Left lobe of liver (tissue), 2 donors: ENCODE results near the gene PPP6C. TPM values are rescaled to one million over a fixed set of nuclear protein-coding genes. Genes with fewer than 3 reads are reported as not detected.

ENCODE experiments used
- ATAC-seq: fragments of 200-7000 bp; cut with Tn5 transposase; one replicate; pipeline ENCODE4 v1.9.1; 2020; ENCODE audit warnings: mild to moderate bottlenecking, moderate library complexity
- DNase-seq: peaks from one replicate; pipeline ENCODE4 v3.0.0-alpha.2; 2020; ENCODE audit warnings: low spot score
- total RNA-seq: library from RNA; stranded (reverse); gene quantifications from one replicate; pipeline ENCODE4 v1.2.1, GENCODE V29; 2021
- donor health status: DM: no; HTN: no; CAD: no; lungs with moderate emphysema.
- donor health status: DM: no; HTN: yes; CAD: no.

Gene PPP6C
- total RNA-seq, 1 donor from 2014 or later, result 17.0 TPM

- ATAC-seq (no peak), DNase-seq (no peak)
These were observed 86.6 kb downstream of the PPP6C start for GRCh38 chr9:125103021-125103420.

- DNase-seq (no peak), ATAC-seq (no peak)
These were observed 88.8 kb downstream of the PPP6C start for GRCh38 chr9:125100822-125101221.

DNA sequence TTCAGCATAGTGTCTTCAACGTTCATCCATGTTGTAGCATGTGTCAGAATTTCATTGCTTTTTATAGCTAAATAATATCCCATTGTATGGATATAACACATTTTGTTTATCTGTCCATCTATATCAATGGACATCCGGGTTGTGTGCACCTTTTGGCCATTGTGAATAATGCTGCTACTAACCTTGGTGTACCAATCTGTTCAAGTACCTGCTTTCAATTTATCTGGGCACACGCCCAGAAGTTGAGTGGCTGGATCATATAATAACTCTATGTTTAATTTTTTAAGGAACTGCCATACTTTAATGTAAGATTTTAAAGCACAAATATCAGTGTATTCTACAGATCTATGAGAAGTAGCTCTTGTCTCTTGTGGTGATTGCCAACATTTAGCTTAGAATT, 89.8 kb downstream of the PPP6C start:
- ATAC-seq, result no peak
- no peak for DNase-seq

Other genes with a start within 250 kb of the PPP6C start
- 12.6 TPM for gene GOLGA1, start 248.7 kb downstream of the PPP6C start, total RNA-seq
- gene SCAI, start 46.3 kb downstream of the PPP6C start, total RNA-seq, result 2.6 TPM
- gene RABEPK, start 10.7 kb upstream of the PPP6C start, total RNA-seq, result 22.9 TPM
- 251 TPM for gene HSPA5, start 51.5 kb upstream of the PPP6C start, total RNA-seq
- 16.4 TPM for gene GAPVD1, start 72.0 kb upstream of the PPP6C start, total RNA-seq